ENCODE data around the gene ARHGAP26.

Gene ARHGAP26

DNA sequence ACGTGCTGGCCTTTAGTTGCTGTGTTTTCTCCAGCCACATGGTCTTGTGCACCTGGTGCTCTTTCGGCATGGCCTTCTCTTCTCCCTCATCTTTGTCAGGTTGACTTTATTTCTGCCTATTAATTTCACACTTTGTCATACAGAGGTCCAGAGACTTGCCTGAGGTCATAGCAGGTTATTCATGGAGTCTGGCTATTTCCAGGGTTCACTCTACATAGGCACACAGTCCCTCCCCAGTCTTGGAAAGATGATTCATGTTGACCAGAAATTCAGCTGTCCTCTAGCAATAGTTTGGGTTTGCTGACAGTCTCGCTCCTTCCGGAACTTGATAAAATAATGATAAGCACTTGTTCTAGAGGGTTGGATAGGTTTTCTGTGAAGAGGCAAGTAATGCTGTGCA, 81.6 kb downstream of the ARHGAP26 start:
- ATAC-seq (replicated peaks) (no peak), DNase-seq (no peak)
- H3K4me3 Mint-ChIP-seq = no peak overlapping the region
- H3K9me3 Mint-ChIP-seq = no peaks in the 10 kb centered on the region
- peaks cover 5% of the 10 kb centered on the region for H3K36me3 Mint-ChIP-seq (ENCODE audit: insufficient read depth)
- peaks cover 52 to 81% of the 10 kb centered on the region in 2 donors for H3K4me1 Mint-ChIP-seq (ENCODE audit: low read depth in 2 of 2)
- peak overlapping the region in 1 of 2 donors; percentile 10 for H3K27ac Mint-ChIP-seq
- H3K27me3 Mint-ChIP-seq = no peaks in the 10 kb centered on the region

DNA sequence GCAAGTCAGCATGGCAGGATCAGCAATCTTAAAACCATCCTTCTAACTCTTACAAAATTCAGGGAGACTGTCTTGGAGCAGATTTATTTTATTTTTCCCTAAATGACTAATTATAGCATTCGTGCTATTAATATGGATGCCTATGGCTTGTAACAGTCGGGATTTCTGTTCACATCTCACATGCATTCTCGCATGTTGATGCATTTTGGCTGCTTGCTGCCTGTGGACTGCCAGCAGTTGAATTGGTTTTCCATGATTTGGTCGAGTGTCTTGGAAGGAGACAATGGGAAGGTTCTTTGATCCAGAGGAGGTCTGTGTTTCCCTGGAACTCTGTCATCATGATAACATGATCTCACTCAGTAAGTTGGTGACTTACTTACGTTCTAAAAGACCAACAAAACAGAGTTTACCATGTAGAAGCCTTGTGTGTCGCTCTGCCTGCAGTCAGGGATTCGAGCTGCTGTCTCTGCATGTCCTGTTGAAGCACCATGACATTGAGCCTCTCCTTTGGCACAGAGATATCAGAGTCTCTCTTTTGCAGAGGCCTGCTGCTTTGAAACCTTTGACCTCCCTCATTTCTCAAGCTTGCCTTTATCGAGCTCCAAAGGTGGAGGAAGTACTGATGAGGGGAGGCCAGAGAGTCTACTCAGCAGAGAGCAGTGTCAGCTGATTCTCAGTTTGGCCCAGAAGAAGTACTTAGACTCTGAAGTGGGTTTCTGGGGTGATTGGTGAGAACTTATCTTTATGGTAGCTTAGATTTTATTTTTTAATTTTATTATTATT, 82.4 kb downstream of the ARHGAP26 start:
- Mint-ChIP-seq H3K36me3 (ENCODE audit: insufficient read depth) (peaks cover 2% of the 10 kb centered on the region), H3K27ac (peak overlapping the region in 1 of 2 donors; percentile 10), H3K4me1 (ENCODE audit: low read depth in 2 of 2) (peaks cover 52 to 80% of the 10 kb centered on the region in 2 donors), H3K4me3 (no peak overlapping the region), H3K9me3 (no peaks in the 10 kb centered on the region), H3K27me3 (no peaks in the 10 kb centered on the region)
- no peak for ATAC-seq (replicated peaks)
- no peak for DNase-seq

DNA sequence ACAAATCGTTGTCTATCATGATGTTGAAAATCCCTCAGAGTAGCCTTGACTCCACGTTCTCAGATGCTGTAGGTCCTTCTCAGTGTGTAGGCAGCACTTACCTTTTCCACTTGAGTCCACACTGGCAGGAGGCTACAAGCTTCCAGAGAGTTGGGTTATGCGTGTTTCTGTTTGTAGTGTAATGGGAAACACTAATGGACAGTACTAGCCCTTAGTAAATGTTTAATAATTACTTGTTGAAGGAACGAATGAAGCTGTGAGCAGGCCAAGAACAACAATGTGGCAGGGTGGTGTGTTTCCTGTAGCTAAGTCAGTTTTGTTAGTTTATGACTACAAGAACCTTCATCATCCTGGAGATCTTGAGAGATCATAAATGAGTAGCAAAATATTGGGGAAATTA, 83.5 kb downstream of the ARHGAP26 start:
- Mint-ChIP-seq H3K9me3 (no peaks in the 10 kb centered on the region), H3K4me1 (ENCODE audit: low read depth in 2 of 2) (peaks cover 54 to 81% of the 10 kb centered on the region in 2 donors)
- no peak for ATAC-seq (replicated peaks)

GRCh38 chr5:142856269-142856782, 86.1 kb downstream of the ARHGAP26 start:
- H3K9me3 Mint-ChIP-seq = no peaks in the 10 kb centered on the region
- H3K27ac Mint-ChIP-seq = peak overlapping the region; percentile 23 to 41
- H3K36me3 Mint-ChIP-seq (ENCODE audit: insufficient read depth) = no peaks in the 10 kb centered on the region
- no peaks in the 10 kb centered on the region for H3K27me3 Mint-ChIP-seq
- no peak overlapping the region for H3K4me3 Mint-ChIP-seq
- H3K4me1 Mint-ChIP-seq (ENCODE audit: low read depth in 2 of 2) = peaks cover 62 to 84% of the 10 kb centered on the region in 2 donors
- DNase-seq (no peak), ATAC-seq (replicated peaks) (no peak)

More for the DNA sequence above, 83.5 kb downstream of the ARHGAP26 start:
- no peak for DNase-seq
- Mint-ChIP-seq H3K4me3 (no peak overlapping the region), H3K27me3 (no peaks in the 10 kb centered on the region), H3K36me3 (ENCODE audit: insufficient read depth) (peaks cover 1% of the 10 kb centered on the region), H3K27ac (peak overlapping the region in 1 of 2 donors; percentile 66)

- DNase-seq (no peak), ATAC-seq (replicated peaks) (no peak)
- no peaks in the 10 kb centered on the region for H3K9me3 Mint-ChIP-seq
- peak overlapping the region in 1 of 2 donors; percentile 85 for H3K27ac Mint-ChIP-seq
- no peaks in the 10 kb centered on the region for H3K36me3 Mint-ChIP-seq (ENCODE audit: insufficient read depth)
- H3K4me1 Mint-ChIP-seq (ENCODE audit: low read depth in 2 of 2) = peaks cover 56 to 75% of the 10 kb centered on the region in 2 donors
- H3K27me3 Mint-ChIP-seq = no peaks in the 10 kb centered on the region
- no peak overlapping the region for H3K4me3 Mint-ChIP-seq
Measured at GRCh38 chr5:142857405-142857804, 87.2 kb downstream of the ARHGAP26 start.

GRCh38 chr5:142859037-142859436, 88.9 kb downstream of the ARHGAP26 start:
- Mint-ChIP-seq H3K9me3 (no peaks in the 10 kb centered on the region), H3K4me3 (no peak overlapping the region), H3K4me1 (ENCODE audit: low read depth in 2 of 2) (peaks cover 63 to 80% of the 10 kb centered on the region in 2 donors), H3K27me3 (no peaks in the 10 kb centered on the region), H3K27ac (peak overlapping the region in 1 of 2 donors; percentile 85), H3K36me3 (ENCODE audit: insufficient read depth) (no peaks in the 10 kb centered on the region)
- ATAC-seq (replicated peaks) (no peak), DNase-seq (no peak)

- Mint-ChIP-seq H3K27ac (peak overlapping the region in 1 of 2 donors; percentile 75), H3K27me3 (no peaks in the 10 kb centered on the region), H3K4me1 (ENCODE audit: low read depth in 2 of 2) (peaks cover 61 to 80% of the 10 kb centered on the region in 2 donors), H3K36me3 (ENCODE audit: insufficient read depth) (no peaks in the 10 kb centered on the region), H3K9me3 (no peaks in the 10 kb centered on the region), H3K4me3 (no peak overlapping the region)
- no peak for ATAC-seq (replicated peaks)
- no peak for DNase-seq
Measured at GRCh38 chr5:142860270-142860669, 90.1 kb downstream of the ARHGAP26 start.

- Mint-ChIP-seq H3K27me3 (no peaks in the 10 kb centered on the region), H3K27ac (peak overlapping the region; percentile 68 to 75), H3K9me3 (no peaks in the 10 kb centered on the region), H3K4me3 (peak overlapping the region in 1 of 2 donors; percentile 23), H3K36me3 (ENCODE audit: insufficient read depth) (no peaks in the 10 kb centered on the region), H3K4me1 (ENCODE audit: low read depth in 2 of 2) (peaks cover 56 to 80% of the 10 kb centered on the region in 2 donors)
- no peak for DNase-seq
- no peak for ATAC-seq (replicated peaks)
Measured at GRCh38 chr5:142861011-142861410, 90.8 kb downstream of the ARHGAP26 start.

DNA sequence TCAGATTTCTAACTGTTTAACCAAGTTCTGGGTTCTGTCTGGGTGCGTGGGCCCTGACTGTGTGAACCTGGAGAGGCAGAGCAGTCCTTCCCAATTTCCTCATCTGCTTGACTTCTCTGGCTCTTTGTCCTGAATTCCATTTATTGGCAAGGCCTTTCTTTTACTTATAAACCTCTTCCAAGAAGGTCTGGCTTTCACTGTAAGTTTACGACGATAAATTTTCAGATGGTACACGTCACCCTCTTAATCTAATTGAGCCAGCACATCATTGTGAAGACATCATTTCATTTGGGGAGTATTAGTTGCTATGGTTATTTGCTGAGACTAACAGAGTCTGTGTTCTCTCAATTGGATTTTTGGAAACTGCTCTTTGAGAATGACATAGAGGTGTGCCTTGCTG, 92.4 kb downstream of the ARHGAP26 start:
- H3K4me3 Mint-ChIP-seq = no peak overlapping the region
- H3K9me3 Mint-ChIP-seq = no peaks in the 10 kb centered on the region
- ATAC-seq (replicated peaks) = no peak
- H3K36me3 Mint-ChIP-seq (ENCODE audit: insufficient read depth) = no peaks in the 10 kb centered on the region
- peaks cover 50 to 83% of the 10 kb centered on the region in 2 donors for H3K4me1 Mint-ChIP-seq (ENCODE audit: low read depth in 2 of 2)
- no peak for DNase-seq
- no peaks in the 10 kb centered on the region for H3K27me3 Mint-ChIP-seq
- H3K27ac Mint-ChIP-seq = peak overlapping the region; percentile 68 to 74

- DNase-seq (no peak), ATAC-seq (replicated peaks) (no peak)
- peak overlapping the region; percentile 68 to 74 for H3K27ac Mint-ChIP-seq
- no peaks in the 10 kb centered on the region for H3K9me3 Mint-ChIP-seq
- H3K4me1 Mint-ChIP-seq (ENCODE audit: low read depth in 2 of 2) = peaks cover 54 to 81% of the 10 kb centered on the region in 2 donors
- H3K4me3 Mint-ChIP-seq = no peak overlapping the region
- no peaks in the 10 kb centered on the region for H3K36me3 Mint-ChIP-seq (ENCODE audit: insufficient read depth)
- no peaks in the 10 kb centered on the region for H3K27me3 Mint-ChIP-seq
Measured at GRCh38 chr5:142863856-142864255, 93.7 kb downstream of the ARHGAP26 start.

- DNase-seq (no peak), ATAC-seq (replicated peaks) (no peak)
- peaks cover 51 to 76% of the 10 kb centered on the region in 2 donors for H3K4me1 Mint-ChIP-seq (ENCODE audit: low read depth in 2 of 2)
- H3K4me3 Mint-ChIP-seq = no peak overlapping the region
- H3K9me3 Mint-ChIP-seq = no peaks in the 10 kb centered on the region
- peak overlapping the region; percentile 68 to 74 for H3K27ac Mint-ChIP-seq
- H3K27me3 Mint-ChIP-seq = no peaks in the 10 kb centered on the region
- H3K36me3 Mint-ChIP-seq (ENCODE audit: insufficient read depth) = no peaks in the 10 kb centered on the region
Measured at GRCh38 chr5:142864290-142865260, 94.4 kb downstream of the ARHGAP26 start.

DNA sequence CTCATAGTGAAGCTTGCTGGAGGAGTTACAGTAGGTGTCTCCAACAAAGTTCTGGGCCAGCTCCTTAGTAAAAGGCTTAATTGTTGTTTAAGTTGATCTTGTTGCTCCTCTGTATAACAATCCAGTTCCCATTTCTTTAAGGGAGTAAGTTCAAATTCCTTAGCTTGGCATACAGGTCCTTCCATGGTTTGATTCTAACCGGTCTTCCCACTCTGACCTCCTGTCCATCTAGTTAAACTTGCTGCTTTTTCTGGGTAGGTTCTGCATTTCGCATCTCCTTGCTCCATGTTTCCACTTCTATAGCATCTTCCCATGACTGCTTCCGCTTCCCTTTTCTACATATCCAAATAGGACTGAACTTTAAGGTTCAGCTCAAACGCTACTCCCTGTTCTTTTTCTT, 95.5 kb downstream of the ARHGAP26 start:
- ATAC-seq (replicated peaks) (no peak), DNase-seq (no peak)
- H3K27ac Mint-ChIP-seq = peak overlapping the region in 1 of 2 donors; percentile 80
- peaks cover 47 to 74% of the 10 kb centered on the region in 2 donors for H3K4me1 Mint-ChIP-seq (ENCODE audit: low read depth in 2 of 2)
- no peak overlapping the region for H3K4me3 Mint-ChIP-seq
- no peaks in the 10 kb centered on the region for H3K27me3 Mint-ChIP-seq
- no peaks in the 10 kb centered on the region for H3K9me3 Mint-ChIP-seq
- no peaks in the 10 kb centered on the region for H3K36me3 Mint-ChIP-seq (ENCODE audit: insufficient read depth)

DNA sequence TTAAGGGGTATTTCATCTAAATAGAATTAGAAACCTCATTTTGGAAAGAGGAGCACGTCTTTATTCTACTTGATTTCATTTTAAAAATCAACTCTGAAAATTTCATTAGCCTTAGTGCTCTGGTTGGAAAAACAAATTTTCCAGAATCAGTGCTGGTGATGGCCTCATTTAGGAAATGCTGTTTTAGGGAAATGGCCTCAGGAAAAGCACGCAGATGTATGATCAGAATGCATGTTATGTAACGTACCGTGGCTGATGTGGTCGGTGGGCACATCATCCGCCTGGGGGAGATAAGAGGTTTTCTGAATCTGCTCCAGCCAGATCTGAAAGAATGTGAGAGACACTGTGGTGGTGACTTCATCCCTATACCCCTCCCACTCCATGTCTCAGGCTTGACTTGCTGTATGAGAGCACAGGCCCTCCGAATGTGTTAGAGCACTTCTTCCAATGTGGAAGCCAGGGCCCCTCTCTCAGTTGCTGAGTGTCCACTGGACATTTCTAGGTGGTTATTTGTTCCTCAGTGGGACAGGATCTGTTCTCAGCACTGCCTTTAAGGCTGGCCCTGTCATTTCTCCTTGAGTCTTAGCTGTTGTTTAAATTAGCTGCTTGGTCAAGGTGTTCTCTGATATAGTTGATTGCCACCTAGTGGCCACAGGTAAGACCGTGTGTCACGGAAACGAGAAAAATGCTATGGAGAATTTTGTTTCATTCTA, 96.5 kb downstream of the ARHGAP26 start:
- peak overlapping the region in 1 of 2 donors; percentile 49 for H3K27ac Mint-ChIP-seq
- H3K36me3 Mint-ChIP-seq (ENCODE audit: insufficient read depth) = no peaks in the 10 kb centered on the region
- DNase-seq = peak; percentile 36 to 55 (median 41)
- H3K27me3 Mint-ChIP-seq = no peaks in the 10 kb centered on the region
- peak; percentile 85 for ATAC-seq (replicated peaks)
- no peak overlapping the region for H3K4me3 Mint-ChIP-seq
- H3K4me1 Mint-ChIP-seq (ENCODE audit: low read depth in 2 of 2) = peaks cover 45 to 76% of the 10 kb centered on the region in 2 donors
- H3K9me3 Mint-ChIP-seq = no peaks in the 10 kb centered on the region

All from effector memory CD8-positive, alpha-beta T cell (primary cell).